IMR-90 (cell line): ENCODE measurements around the gene ARHGAP12. TPM values are rescaled to one million over a fixed set of nuclear protein-coding genes. Genes with fewer than 3 reads are reported as not detected.

Source experiments
- ATAC-seq: fragments of 200-7000 bp; cut with Tn5 transposase; 2 replicates; pipeline ENCODE4 v1.9.1; 2020; ENCODE audit warnings: low read depth, mild to moderate bottlenecking, moderate library complexity
- BruUV-seq: library from RNA; stranded (reverse); fragments of 400-500 nt; replicated peaks from 2 replicates; lab custom pipeline; 2021; lab: Mats Ljungman, UMichigan
- CTCF ChIA-PET: fragments of 300-600 bp; formaldehyde crosslinking; extraction: SDS; loops from one replicate; lab custom pipeline; 2021; ENCODE audit warnings: antibody characterized with exemption; lab: Yijun Ruan, JAX
- POLR2A ChIA-PET: fragments of 300-600 bp; sonication (Branson Sonifier 250); formaldehyde crosslinking; loops from one replicate; lab custom pipeline; 2022; ENCODE audit warnings: antibody characterized with exemption; ENCODE audit not compliant: unreplicated experiment; lab: Charles Lee
- DNase-seq: peaks from one replicate; pipeline ENCODE4 v3.0.0; 2013
- H2AFZ ChIP-seq: replicated peaks from 2 replicates; pipeline ENCODE3; 2013; ENCODE audit warnings: low read length, mild to moderate bottlenecking; ENCODE audit not compliant: poor library complexity
- H2AK5ac ChIP-seq: 2 replicates; pipeline ENCODE4 v1.6.1; 2013; ENCODE audit warnings: low read depth, low read length, inconsistent platforms
- H2AK9ac ChIP-seq: replicated peaks from 2 replicates; pipeline ENCODE3; 2013; ENCODE audit warnings: mild to moderate bottlenecking, low read depth, low read length, moderate library complexity; ENCODE audit not compliant: poor library complexity
- H2BK120ac ChIP-seq: 2 replicates; pipeline ENCODE4 v1.6.1; 2013; ENCODE audit warnings: low read depth, low read length, inconsistent platforms
- H2BK15ac ChIP-seq: 3 replicates; pipeline ENCODE4 v1.6.1; 2013; ENCODE audit warnings: low read depth, low read length, inconsistent platforms
- H2BK20ac ChIP-seq: 2 replicates; pipeline ENCODE4 v1.6.1; 2013; ENCODE audit warnings: low read depth, mild to moderate bottlenecking, inconsistent platforms, low read length, moderate library complexity
- H2BK5ac ChIP-seq: 2 replicates; pipeline ENCODE4 v1.6.1; 2013; ENCODE audit warnings: mild to moderate bottlenecking, low read depth, low read length, inconsistent platforms; ENCODE audit not compliant: poor library complexity, severe bottlenecking
- H3K14ac ChIP-seq: replicated peaks from 2 replicates; pipeline ENCODE4 v1.6.1; 2013; ENCODE audit warnings: low read depth, low read length, inconsistent platforms
- H3K18ac ChIP-seq: 2 replicates; pipeline ENCODE4 v1.6.1; 2013; ENCODE audit warnings: low read depth, low read length, control low read depth
- H3K23ac ChIP-seq: 2 replicates; pipeline ENCODE4 v1.6.1; 2013; ENCODE audit warnings: low read depth, low read length, inconsistent platforms
- H3K27ac ChIP-seq: 2 replicates; pipeline ENCODE4 v1.5.1; 2013; ENCODE audit warnings: mild to moderate bottlenecking, control low read depth, low read length; ENCODE audit not compliant: insufficient read depth
- H3K27me3 ChIP-seq: 2 replicates; pipeline ENCODE4 v1.6.1; 2013; ENCODE audit warnings: low read length; ENCODE audit not compliant: control insufficient read depth, insufficient read depth
- H3K36me3 ChIP-seq: 2 replicates; pipeline ENCODE4 v1.6.1; 2013; ENCODE audit warnings: low read length, mixed read lengths; ENCODE audit not compliant: control insufficient read depth, insufficient read depth
- H3K4ac ChIP-seq: 2 replicates; pipeline ENCODE4 v1.6.1; 2013; ENCODE audit warnings: low read depth, low read length, inconsistent platforms
- H3K4me1 ChIP-seq: 2 replicates; pipeline ENCODE4 v1.6.1; 2013; ENCODE audit warnings: low read length, mixed read lengths; ENCODE audit not compliant: control insufficient read depth, insufficient read depth
- H3K4me2 ChIP-seq: 2 replicates; pipeline ENCODE4 v1.6.1; 2013; ENCODE audit warnings: low read depth, mild to moderate bottlenecking, control low read depth, low read length, moderate library complexity
- H3K4me3 ChIP-seq: 2 replicates; pipeline ENCODE4 v1.5.1; 2013; ENCODE audit warnings: low read depth, mild to moderate bottlenecking, control low read depth, low read length, moderate library complexity; ENCODE audit not compliant: insufficient read depth
- H3K56ac ChIP-seq: 2 replicates; pipeline ENCODE4 v1.6.1; 2013; ENCODE audit warnings: low read length, inconsistent platforms; ENCODE audit not compliant: insufficient read depth; ENCODE audit errors: extremely low read depth
- H3K79me1 ChIP-seq, 2 experiments: 2 replicates each; pipeline ENCODE4 v1.6.1; 2013; ENCODE audit warnings: low read length in 2 of 2, inconsistent platforms in 1 of 2, low read depth in 1 of 2
- H3K9ac ChIP-seq: 2 replicates; pipeline ENCODE4 v1.6.1; 2013; ENCODE audit warnings: low read depth, low read length, control low read depth
- H3K9me1 ChIP-seq: 2 replicates; pipeline ENCODE4 v1.6.1; 2013; ENCODE audit warnings: low read length, inconsistent platforms; ENCODE audit not compliant: insufficient read depth
- H3K9me3 ChIP-seq: 2 replicates; pipeline ENCODE4 v1.6.1; 2013; ENCODE audit warnings: low read length; ENCODE audit not compliant: control insufficient read depth, insufficient read depth
- H4K20me1 ChIP-seq: 2 replicates; pipeline ENCODE4 v1.6.1; 2013; ENCODE audit warnings: low read length, inconsistent platforms; ENCODE audit not compliant: insufficient read depth
- H4K5ac ChIP-seq: 2 replicates; pipeline ENCODE4 v1.6.1; 2013; ENCODE audit warnings: mild to moderate bottlenecking, low read depth, low read length, control low read depth
- H4K8ac ChIP-seq, 2 experiments: 2 replicates each; pipeline ENCODE4 v1.6.1; 2013; ENCODE audit warnings: low read depth in 2 of 2, low read length in 2 of 2, control low read depth in 1 of 2, inconsistent platforms in 1 of 2
- H4K91ac ChIP-seq: 2 replicates; pipeline ENCODE4 v1.6.1; 2013; ENCODE audit warnings: low read depth, low read length, inconsistent platforms; ENCODE audit not compliant: insufficient read depth
- CTCF ChIP-seq: conservative IDR thresholded peaks from 2 replicates; pipeline ENCODE4 v1.5.1; 2012; ENCODE audit warnings: mild to moderate bottlenecking, low read depth, low read length, improper control_type of control experiment
- FOS ChIP-seq: fragments of 150-350 bp; IDR thresholded peaks from 2 replicates; pipeline ENCODE4 v1.6.1; 2016; ENCODE audit warnings: low read depth, low read length
- WGBS, 2 experiments: methylation state at CpG; one replicate each; pipeline versions ENCODE4 v1.1.5 to v1.1.7; 2013; ENCODE audit warnings: missing lambda C conversion rate in 2 of 2; ENCODE audit not compliant: insufficient read length in 1 of 2; ENCODE audit errors: extremely low coverage in 2 of 2; 5-methylcytosine and 5-hydroxymethylcytosine counted together
- dilution Hi-C: fragments of 300-500 bp; cut with HindIII; formaldehyde crosslinking; loops from one replicate; pipeline ENCODE4 v1.14.3; 2018; ENCODE audit warnings: low sequenced_read_pairs; ENCODE audit not compliant: unreplicated experiment
- in situ Hi-C: fragments of 300-500 bp; cut with MboI; formaldehyde crosslinking; loops from 3 replicates; pipeline ENCODE4 v1.14.3; 2019; ENCODE audit warnings: low sequenced_read_pairs, inconsistent platforms, mixed read lengths
- intact Hi-C: fragments of 100-400 bp; cut with micrococcal nuclease; formaldehyde crosslinking; loops from 2 replicates; pipeline ENCODE4 v1.10.0; 2022
- polyA plus RNA-seq, 3 experiments: library from polyadenylated mRNA; depleted of rRNA; stranded (reverse); fragments of >200 nt; gene quantifications; 2 replicates each; pipeline ENCODE4 v1.2.3, GENCODE V29; 2012; ENCODE audit warnings: low replicate concordance in 1 of 3
- total RNA-seq: library from RNA; depleted of rRNA; stranded (reverse); fragments of >200 nt; gene quantifications from 2 replicates; pipeline ENCODE4 v1.2.3, GENCODE V29; 2012

ARHGAP12 gene
- total and polyA plus RNA-seq, 2 of the 4 experiments (the other 2 are of a cell fraction): 9.0 to 28.5 TPM

- Histone ChIP-seq H2BK120ac (no peak overlapping the region), H2BK15ac (no peak overlapping the region; the same call in 2 of the 3 replicates), H3K27ac (peak overlapping the region; percentile 32), H3K9me1 (peaks cover 2% of the 10 kb centered on the region; the same call in 1 of the 2 replicates), H3K56ac (0 out of 2 replicates have a peak overlapping the region, but pooled peaks have one; percentile 72), H2BK20ac (no peak overlapping the region), H3K36me3 (no peaks in the 10 kb centered on the region), H3K23ac (peak overlapping the region; percentile 93), H3K4me1 (peaks cover 4% of the 10 kb centered on the region), H3K9ac (peak overlapping the region; percentile 89), H4K8ac (peak overlapping the region in 1 of 2 experiments; percentile 11; a peak in 1 of 4 replicates), H2BK5ac (no peak overlapping the region), H3K79me1 (peaks cover 17 to 65% of the 10 kb centered on the region in 2 experiments; a peak in 3 of 4 replicates), H4K5ac (no peak overlapping the region), H3K18ac (no peak overlapping the region), H3K27me3 (no peaks in the 10 kb centered on the region), H3K9me3 (no peaks in the 10 kb centered on the region), H4K20me1 (peaks cover 55% of the 10 kb centered on the region), H2AK9ac (peak overlapping the region; percentile 31), H3K4me3 (peak overlapping the region; percentile 71), H3K14ac (peak overlapping the region; percentile 81), H2AFZ (peak overlapping the region; percentile 16), H3K4ac (peak overlapping the region; percentile 59; the same call in 1 of the 2 replicates), H3K4me2 (peak overlapping the region; percentile 99), H4K91ac (no peak overlapping the region), H2AK5ac (no peak overlapping the region; the same call in 1 of the 2 replicates)
- TF ChIP-seq CTCF (no peak), FOS (peak; percentile 46; the same call in 1 of the 2 replicates)
- no TSS peak for BruUV-seq
- POLR2A ChIA-PET: interaction anchor here (0.6 kb wide), 1 partner anchor 9 kb away, joined by 4 read pairs; no protein-coding TSS in a partner anchor
- DNase-seq (no peak), ATAC-seq (no peak)
- intact Hi-C loops: loop anchor here (5.0 kb wide), 1 partner anchor 65 kb away; no protein-coding TSS in a partner anchor
- in situ Hi-C loops: no loop called here
- CTCF ChIA-PET: interaction anchor here (0.5 kb wide), 1 partner anchor 74 kb away, joined by 4 read pairs; no protein-coding TSS in a partner anchor
- WGBS, 2 experiments: 16% methylated on average over 3 of the region's 22 CpGs; no CpG with 5 or more reads in 1 of the 2 experiments
- dilution Hi-C loops: no loop called here
These were observed 1.7 kb downstream of the ARHGAP12 start for GRCh38 chr10:31926765-31927564.
